ENCODE measurements around the gene KRT39.
"Not testable (repeated sequence)": the region's sequence is repeated elsewhere in the genome, so short reads cannot be mapped to it uniquely, and the experiment has no call there.

KRT39 gene

GRCh38 chr17:40966848-40967247 lies at the start of gene KRT39:
Gene KRT39, minus strand, starts transcription at chr17:40966948. Its CDS starts 92 bp downstream, at chr17:40966856.
- DNase-seq (ENCODE audit: low read depth in 2 of 2) = no peak

- DNase-seq (ENCODE audit: low read depth in 2 of 2) = no peak
Measured at GRCh38 chr17:41015454-41015853, 48.7 kb upstream of the KRT39 start.

GRCh38 chr17:41013606-41014005 lies 46.9 kb upstream of the KRT39 start:
- DNase-seq (ENCODE audit: low read depth in 2 of 2) = no peak

- DNase-seq (ENCODE audit: low read depth in 2 of 2) = no peak
Measured at GRCh38 chr17:41013181-41013580, 46.4 kb upstream of the KRT39 start.

- DNase-seq (ENCODE audit: low read depth in 2 of 2) = no peak
Measured at GRCh38 chr17:41012326-41013120, 45.8 kb upstream of the KRT39 start.

GRCh38 chr17:41010441-41010840 lies 43.7 kb upstream of the KRT39 start:
- DNase-seq (ENCODE audit: low read depth in 2 of 2) = no peak

- no peak for DNase-seq (ENCODE audit: low read depth in 2 of 2)
Measured at GRCh38 chr17:41009936-41010335, 43.2 kb upstream of the KRT39 start.

GRCh38 chr17:41009301-41009760 lies 42.6 kb upstream of the KRT39 start:
- no peak for DNase-seq (ENCODE audit: low read depth in 2 of 2)

GRCh38 chr17:41008811-41009210 lies 42.1 kb upstream of the KRT39 start, which contains the start of gene KRTAP3-1:
Gene KRTAP3-1, minus strand, starts transcription at chr17:41009128. Its CDS starts 54 bp downstream, at chr17:41009074.
- no peak for DNase-seq (ENCODE audit: low read depth in 2 of 2)

GRCh38 chr17:41004397-41004796 lies 37.6 kb upstream of the KRT39 start:
- no peak for DNase-seq (ENCODE audit: low read depth in 2 of 2)

- no peak for DNase-seq (ENCODE audit: low read depth in 2 of 2)
Measured at GRCh38 chr17:41003926-41004325, 37.2 kb upstream of the KRT39 start.

GRCh38 chr17:41002814-41003213 lies 36.1 kb upstream of the KRT39 start:
- DNase-seq (ENCODE audit: low read depth in 2 of 2) = no peak

GRCh38 chr17:41001795-41002194 lies 35.0 kb upstream of the KRT39 start:
- DNase-seq (ENCODE audit: low read depth in 2 of 2) = no peak

GRCh38 chr17:40999563-40999962 lies 32.8 kb upstream of the KRT39 start, which contains the start of gene KRTAP3-2:
Gene KRTAP3-2, minus strand, starts transcription at chr17:40999906. Its CDS starts 53 bp downstream, at chr17:40999853.
- not testable (repeated sequence) for DNase-seq (ENCODE audit: low read depth in 2 of 2)

GRCh38 chr17:40997361-40997760 lies 30.6 kb upstream of the KRT39 start:
- DNase-seq (ENCODE audit: low read depth in 2 of 2) = no peak

GRCh38 chr17:40996829-40997228 lies 30.1 kb upstream of the KRT39 start:
- DNase-seq (ENCODE audit: low read depth in 2 of 2) = no peak

GRCh38 chr17:40995116-40995515 lies 28.4 kb upstream of the KRT39 start:
- DNase-seq (ENCODE audit: low read depth in 2 of 2) = no peak

- no peak for DNase-seq (ENCODE audit: low read depth in 2 of 2)
Measured at GRCh38 chr17:40993839-40994238, 27.1 kb upstream of the KRT39 start, which contains the start of gene KRTAP3-3. Gene KRTAP3-3, minus strand, starts transcription at chr17:40994164. Its CDS starts 67 bp downstream, at chr17:40994097.

- no peak for DNase-seq (ENCODE audit: low read depth in 2 of 2)
Measured at GRCh38 chr17:40993084-40993483, 26.3 kb upstream of the KRT39 start.

GRCh38 chr17:40992666-40993065 lies 25.9 kb upstream of the KRT39 start:
- DNase-seq (ENCODE audit: low read depth in 2 of 2) = no peak

GRCh38 chr17:40986920-40987319 lies 20.2 kb upstream of the KRT39 start:
- no peak for DNase-seq (ENCODE audit: low read depth in 2 of 2)

- no peak for DNase-seq (ENCODE audit: low read depth in 2 of 2)
Measured at GRCh38 chr17:40984226-40984625, 17.5 kb upstream of the KRT39 start, which contains the start of gene KRT40. Gene KRT40, minus strand, starts transcription at chr17:40984326. Its CDS starts 53 bp downstream, at chr17:40984273.

- no peak for DNase-seq (ENCODE audit: low read depth in 2 of 2)
Measured at GRCh38 chr17:40981115-40981514, 14.4 kb upstream of the KRT39 start.
